Stimulated activated CD8-positive, alpha-beta memory T cell treated with anti-CD3 and anti-CD28 coated beads, Interleukin-2, amount 100 ng/mL, for 1 hour (primary cell): ENCODE data around the gene SORBS2.

Experiments
- DNase-seq, 2 donors: peaks; one replicate each; pipeline ENCODE4 v3.0.0-alpha.2; 2020; ENCODE audit warnings: low read depth in 2 of 2

The SORBS2 gene

GRCh38 chr4:185672151-185672550, 139.8 kb downstream of the SORBS2 start:
- DNase-seq: no peak

- DNase-seq: no peak
Observed at GRCh38 chr4:185671496-185671895, 140.5 kb downstream of the SORBS2 start.

- DNase-seq: no peak
Observed at GRCh38 chr4:185671066-185671465, 140.9 kb downstream of the SORBS2 start.

- DNase-seq: no peak
Observed at GRCh38 chr4:185669288-185669687, 142.7 kb downstream of the SORBS2 start.

GRCh38 chr4:185666156-185666555, 145.8 kb downstream of the SORBS2 start:
- DNase-seq: no peak

GRCh38 chr4:185665655-185666054, 146.3 kb downstream of the SORBS2 start:
- no peak for DNase-seq

- no peak for DNase-seq
Observed at GRCh38 chr4:185664481-185664880, 147.5 kb downstream of the SORBS2 start.

GRCh38 chr4:185662030-185662778, 149.8 kb downstream of the SORBS2 start:
- no peak for DNase-seq

- DNase-seq: no peak
Observed at GRCh38 chr4:185660340-185660739, 151.7 kb downstream of the SORBS2 start.

- DNase-seq: no peak
Observed at GRCh38 chr4:185657699-185658098, 154.3 kb downstream of the SORBS2 start.

GRCh38 chr4:185657183-185657582, 154.8 kb downstream of the SORBS2 start:
- no peak for DNase-seq

- DNase-seq: no peak
Observed at GRCh38 chr4:185656467-185656931, 155.5 kb downstream of the SORBS2 start.

GRCh38 chr4:185654965-185655554, 156.9 kb downstream of the SORBS2 start:
- DNase-seq: no peak

GRCh38 chr4:185654311-185654710, 157.7 kb downstream of the SORBS2 start:
- no peak for DNase-seq

GRCh38 chr4:185651851-185652250, 160.1 kb downstream of the SORBS2 start:
- DNase-seq: no peak

GRCh38 chr4:185651137-185651677, 160.8 kb downstream of the SORBS2 start:
- no peak for DNase-seq

- no peak for DNase-seq
Observed at GRCh38 chr4:185648631-185649030, 163.4 kb downstream of the SORBS2 start.

GRCh38 chr4:185645403-185645802, 166.6 kb downstream of the SORBS2 start:
- no peak for DNase-seq

GRCh38 chr4:185644408-185644807, 167.6 kb downstream of the SORBS2 start:
- DNase-seq: no peak

- DNase-seq: no peak
Observed at GRCh38 chr4:185642907-185643306, 169.1 kb downstream of the SORBS2 start.

- DNase-seq: no peak
Observed at GRCh38 chr4:185640811-185641675, 171.0 kb downstream of the SORBS2 start.
